LNCaP clone FGC (cell line): ENCODE results near the gene ENDOD1.

Experiments used
- DNase-seq: peaks from one replicate; pipeline ENCODE4 v3.0.0-alpha.2; 2011; ENCODE audit warnings: low read depth
- H3K4me3 ChIP-seq: 2 replicates; pipeline ENCODE4 v1.5.1; 2011; ENCODE audit warnings: mild to moderate bottlenecking, low read depth, low read length, control low read depth
- TF ChIP-seq, protein P1 (sequence below): IDR thresholded peaks from 2 replicates; pipeline ENCODE4 v1.5.1; 2012; ENCODE audit warnings: mild to moderate bottlenecking; ENCODE audit not compliant: control insufficient read depth, insufficient read depth; ENCODE audit errors: extremely low read depth

Gene ENDOD1

DNA sequence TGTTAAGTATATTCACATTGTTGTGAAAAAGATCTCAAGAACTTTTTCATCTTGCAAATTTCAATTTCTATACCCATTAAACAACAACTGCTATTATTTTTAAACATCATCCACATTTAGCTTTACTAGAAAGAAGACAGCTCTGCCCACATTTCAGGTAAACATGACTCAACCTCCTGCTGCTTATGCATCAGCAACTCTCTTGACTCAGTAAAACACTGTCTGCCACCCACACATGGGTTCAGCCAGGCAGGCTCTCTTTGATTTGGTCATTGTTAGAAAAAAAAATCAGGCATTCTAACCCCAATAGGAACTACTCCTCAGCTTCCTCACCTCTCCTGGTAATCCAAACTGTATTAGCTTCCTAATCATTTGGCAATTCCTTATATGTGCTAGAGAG, 5.1 kb upstream of the ENDOD1 start:
- no peak for DNase-seq
- TF ChIP-seq, protein P1, sequence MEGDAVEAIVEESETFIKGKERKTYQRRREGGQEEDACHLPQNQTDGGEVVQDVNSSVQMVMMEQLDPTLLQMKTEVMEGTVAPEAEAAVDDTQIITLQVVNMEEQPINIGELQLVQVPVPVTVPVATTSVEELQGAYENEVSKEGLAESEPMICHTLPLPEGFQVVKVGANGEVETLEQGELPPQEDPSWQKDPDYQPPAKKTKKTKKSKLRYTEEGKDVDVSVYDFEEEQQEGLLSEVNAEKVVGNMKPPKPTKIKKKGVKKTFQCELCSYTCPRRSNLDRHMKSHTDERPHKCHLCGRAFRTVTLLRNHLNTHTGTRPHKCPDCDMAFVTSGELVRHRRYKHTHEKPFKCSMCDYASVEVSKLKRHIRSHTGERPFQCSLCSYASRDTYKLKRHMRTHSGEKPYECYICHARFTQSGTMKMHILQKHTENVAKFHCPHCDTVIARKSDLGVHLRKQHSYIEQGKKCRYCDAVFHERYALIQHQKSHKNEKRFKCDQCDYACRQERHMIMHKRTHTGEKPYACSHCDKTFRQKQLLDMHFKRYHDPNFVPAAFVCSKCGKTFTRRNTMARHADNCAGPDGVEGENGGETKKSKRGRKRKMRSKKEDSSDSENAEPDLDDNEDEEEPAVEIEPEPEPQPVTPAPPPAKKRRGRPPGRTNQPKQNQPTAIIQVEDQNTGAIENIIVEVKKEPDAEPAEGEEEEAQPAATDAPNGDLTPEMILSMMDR, result no peak
- H3K4me3 ChIP-seq, result no peak overlapping the region

DNA sequence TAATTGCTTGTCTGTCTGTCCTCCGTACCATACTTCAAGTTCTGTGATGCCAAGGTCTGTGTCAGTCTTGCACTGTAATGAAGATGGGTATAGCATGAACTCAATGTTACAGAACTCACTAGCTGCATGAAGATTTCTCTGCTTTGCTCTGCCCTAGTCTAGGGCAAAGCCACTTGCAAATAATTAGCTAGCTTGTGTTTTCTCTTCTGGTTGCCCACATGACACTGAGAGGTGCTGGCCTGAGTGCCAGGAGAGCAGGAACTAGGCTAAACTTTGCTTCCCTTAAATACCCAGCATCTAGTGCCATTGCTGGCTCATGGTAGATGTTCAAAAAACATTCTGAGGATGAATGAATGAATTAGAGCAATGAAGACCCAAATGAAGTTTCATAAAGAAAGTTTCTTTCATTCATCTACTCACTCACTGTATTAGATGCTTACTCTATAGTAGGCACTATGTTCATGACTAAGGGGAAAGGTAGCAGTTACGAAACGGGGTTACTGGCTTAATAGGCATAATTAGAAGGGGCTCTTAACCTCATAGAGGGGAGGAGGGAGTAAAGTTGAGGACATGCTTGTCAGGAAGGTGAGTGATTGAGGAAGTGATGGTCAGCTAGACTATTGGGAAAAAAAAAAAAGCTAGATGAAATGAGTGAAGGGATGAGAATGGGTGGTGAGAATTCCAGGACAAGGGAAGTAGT, 4.4 kb upstream of the ENDOD1 start:
- TF ChIP-seq, protein P1, result no peak
- H3K4me3 ChIP-seq, result no peak overlapping the region
- no peak for DNase-seq

- no peak overlapping the region for H3K4me3 ChIP-seq
- DNase-seq, result no peak
- TF ChIP-seq, protein P1, result no peak
These were observed 3.5 kb upstream of the ENDOD1 start for GRCh38 chr11:95086151-95086550.

- TF ChIP-seq, protein P1, result no peak
- DNase-seq, result peak; percentile 92
- H3K4me3 ChIP-seq, result no peak overlapping the region
These were observed 2.6 kb upstream of the ENDOD1 start for GRCh38 chr11:95086836-95087570.

- no peak for DNase-seq
- peak overlapping the region; percentile 42 for H3K4me3 ChIP-seq
- TF ChIP-seq, protein P1, result no peak
These were observed 563 bp upstream of the ENDOD1 start for GRCh38 chr11:95088946-95089619.

GRCh38 chr11:95091663-95092180, 2.1 kb downstream of the ENDOD1 start:
- TF ChIP-seq, protein P1, result no peak
- peak overlapping the region; percentile 94 for H3K4me3 ChIP-seq
- DNase-seq, result no peak
